Measurements from ENCODE around the gene TMEM170B.

DNA sequence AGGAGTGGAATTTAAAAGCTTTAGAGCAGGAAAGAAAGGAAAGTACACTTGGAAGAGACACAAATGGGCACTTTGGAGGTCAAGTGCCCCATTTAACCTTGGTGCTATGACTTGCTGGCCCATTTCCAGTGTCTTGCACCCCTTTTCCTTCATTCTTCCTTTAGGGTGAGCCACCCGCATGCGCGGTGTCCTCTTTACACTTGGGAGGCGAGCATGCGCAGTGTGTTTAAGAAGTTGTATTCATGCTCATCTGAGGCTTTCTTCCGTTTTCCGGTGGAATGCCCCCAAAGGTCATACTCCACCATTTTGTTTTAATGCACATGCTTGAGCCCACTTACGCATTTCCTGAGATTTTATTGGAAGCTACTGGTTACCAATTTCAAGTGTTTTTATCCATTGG, 29.1 kb downstream of the TMEM170B start:
- no peak for TF ChIP-seq POLR2A (IDR thresholded peaks at IDR 0.05)
- TF ChIP-seq, protein P1, sequence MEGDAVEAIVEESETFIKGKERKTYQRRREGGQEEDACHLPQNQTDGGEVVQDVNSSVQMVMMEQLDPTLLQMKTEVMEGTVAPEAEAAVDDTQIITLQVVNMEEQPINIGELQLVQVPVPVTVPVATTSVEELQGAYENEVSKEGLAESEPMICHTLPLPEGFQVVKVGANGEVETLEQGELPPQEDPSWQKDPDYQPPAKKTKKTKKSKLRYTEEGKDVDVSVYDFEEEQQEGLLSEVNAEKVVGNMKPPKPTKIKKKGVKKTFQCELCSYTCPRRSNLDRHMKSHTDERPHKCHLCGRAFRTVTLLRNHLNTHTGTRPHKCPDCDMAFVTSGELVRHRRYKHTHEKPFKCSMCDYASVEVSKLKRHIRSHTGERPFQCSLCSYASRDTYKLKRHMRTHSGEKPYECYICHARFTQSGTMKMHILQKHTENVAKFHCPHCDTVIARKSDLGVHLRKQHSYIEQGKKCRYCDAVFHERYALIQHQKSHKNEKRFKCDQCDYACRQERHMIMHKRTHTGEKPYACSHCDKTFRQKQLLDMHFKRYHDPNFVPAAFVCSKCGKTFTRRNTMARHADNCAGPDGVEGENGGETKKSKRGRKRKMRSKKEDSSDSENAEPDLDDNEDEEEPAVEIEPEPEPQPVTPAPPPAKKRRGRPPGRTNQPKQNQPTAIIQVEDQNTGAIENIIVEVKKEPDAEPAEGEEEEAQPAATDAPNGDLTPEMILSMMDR (IDR thresholded peaks at IDR 0.05 in 4 of 5, conservative IDR thresholded peaks at IDR 0.05 in 1 of 5) = no peak

Measured in gastrocnemius medialis (tissue), 4 donors.